Stomach smooth muscle (tissue), 2 donors: Measurements from ENCODE around the gene KCNQ5.

ENCODE experiments used
- H3K27ac ChIP-seq: one replicate; pipeline ENCODE4 v1.7.0; 2013; ENCODE audit warnings: mild to moderate bottlenecking, low read length, inconsistent platforms
- H3K27me3 ChIP-seq, 2 donors: one replicate each; pipeline ENCODE4 v1.7.0; 2013; ENCODE audit warnings: low read length in 2 of 2; ENCODE audit not compliant: insufficient read depth in 2 of 2, control insufficient read depth in 1 of 2
- H3K36me3 ChIP-seq, 2 donors: one replicate each; pipeline ENCODE4 v1.7.0; 2013; ENCODE audit warnings: low read length in 2 of 2; ENCODE audit not compliant: control insufficient read depth in 2 of 2, insufficient read depth in 2 of 2
- H3K4me1 ChIP-seq: one replicate; pipeline ENCODE4 v1.7.0; 2013; ENCODE audit warnings: low read length; ENCODE audit not compliant: control insufficient read depth, insufficient read depth
- H3K4me3 ChIP-seq, 2 donors: one replicate each; pipeline ENCODE4 v1.7.0; 2013; ENCODE audit warnings: low read length in 2 of 2
- H3K9ac ChIP-seq, 2 donors: one replicate each; pipeline ENCODE4 v1.7.0; 2013; ENCODE audit warnings: low read length in 2 of 2, mild to moderate bottlenecking in 1 of 2
- H3K9me3 ChIP-seq, 2 donors: one replicate each; pipeline ENCODE4 v1.7.0; 2013; ENCODE audit warnings: low read length in 2 of 2; ENCODE audit not compliant: control insufficient read depth in 2 of 2
- donor health status: healthy.
- donor health status: Pancreatic carcinoma.

Gene KCNQ5

GRCh38 chr6:73088138-73088813 lies 466.4 kb downstream of the KCNQ5 start:
- Histone ChIP-seq H3K27me3 (no peaks in the 10 kb centered on the region), H3K36me3 (no peaks in the 10 kb centered on the region), H3K27ac (no peak overlapping the region), H3K4me3 (no peak overlapping the region), H3K4me1 (no peaks in the 10 kb centered on the region), H3K9me3 (no peaks in the 10 kb centered on the region), H3K9ac (no peak overlapping the region)

DNA sequence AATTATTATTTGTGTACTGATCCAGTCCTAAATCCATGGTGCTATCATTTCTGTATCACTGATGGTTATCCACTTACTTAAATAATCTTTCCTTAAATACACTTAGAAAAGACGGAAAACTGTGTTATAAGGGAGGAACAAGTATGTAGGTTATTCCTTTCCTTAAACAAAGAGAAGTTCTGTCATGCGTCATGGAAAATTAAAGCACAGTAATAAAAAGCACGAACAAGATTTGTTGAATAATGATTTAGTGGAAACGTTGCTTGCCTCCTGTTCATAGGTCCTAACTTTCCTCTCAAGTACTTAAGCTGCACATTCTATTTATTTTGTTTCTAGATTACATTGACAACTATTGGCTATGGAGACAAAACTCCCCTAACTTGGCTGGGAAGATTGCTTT lies 483.1 kb downstream of the KCNQ5 start:
- Histone ChIP-seq H3K27me3 (no peaks in the 10 kb centered on the region), H3K9ac (no peak overlapping the region), H3K4me3 (peak overlapping the region in 1 of 2 donors; percentile 47), H3K36me3 (no peaks in the 10 kb centered on the region), H3K27ac (no peak overlapping the region), H3K9me3 (no peaks in the 10 kb centered on the region), H3K4me1 (no peaks in the 10 kb centered on the region)

- no peaks in the 10 kb centered on the region for H3K9me3 ChIP-seq
- H3K27ac ChIP-seq, result no peak overlapping the region
- no peak overlapping the region for H3K9ac ChIP-seq
- no peaks in the 10 kb centered on the region for H3K36me3 ChIP-seq
- H3K4me3 ChIP-seq, result no peak overlapping the region
- no peaks in the 10 kb centered on the region for H3K4me1 ChIP-seq
- H3K27me3 ChIP-seq, result no peaks in the 10 kb centered on the region
These were observed 485.2 kb downstream of the KCNQ5 start for GRCh38 chr6:73107016-73107415.

DNA sequence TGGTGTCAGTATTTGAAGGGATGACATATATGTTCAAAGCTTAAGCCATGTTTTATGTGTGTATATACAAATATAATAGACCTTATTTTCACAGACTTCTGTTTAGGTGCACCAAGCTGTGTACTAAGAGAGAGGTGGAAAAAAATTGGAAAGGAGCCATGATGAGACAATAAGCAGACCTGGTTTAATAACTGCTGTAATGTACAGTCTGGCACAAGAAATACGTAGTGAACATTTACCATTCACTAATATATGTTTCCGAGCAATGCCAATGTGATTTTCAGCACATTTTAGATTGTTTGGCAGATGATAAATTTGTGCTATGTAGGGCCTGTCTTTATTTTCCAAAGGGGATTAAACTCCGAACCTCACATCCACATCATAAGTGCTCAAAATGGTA lies 487.1 kb downstream of the KCNQ5 start:
- no peaks in the 10 kb centered on the region for H3K4me1 ChIP-seq
- no peak overlapping the region for H3K4me3 ChIP-seq
- H3K27me3 ChIP-seq, result no peaks in the 10 kb centered on the region
- H3K9me3 ChIP-seq, result no peaks in the 10 kb centered on the region
- no peak overlapping the region for H3K9ac ChIP-seq
- no peaks in the 10 kb centered on the region for H3K36me3 ChIP-seq
- no peak overlapping the region for H3K27ac ChIP-seq

- Histone ChIP-seq H3K36me3 (no peaks in the 10 kb centered on the region), H3K9me3 (no peaks in the 10 kb centered on the region), H3K4me3 (no peak overlapping the region), H3K27me3 (no peaks in the 10 kb centered on the region), H3K9ac (no peak overlapping the region), H3K4me1 (no peaks in the 10 kb centered on the region), H3K27ac (no peak overlapping the region)
These were observed 487.8 kb downstream of the KCNQ5 start for GRCh38 chr6:73109659-73110058.

DNA sequence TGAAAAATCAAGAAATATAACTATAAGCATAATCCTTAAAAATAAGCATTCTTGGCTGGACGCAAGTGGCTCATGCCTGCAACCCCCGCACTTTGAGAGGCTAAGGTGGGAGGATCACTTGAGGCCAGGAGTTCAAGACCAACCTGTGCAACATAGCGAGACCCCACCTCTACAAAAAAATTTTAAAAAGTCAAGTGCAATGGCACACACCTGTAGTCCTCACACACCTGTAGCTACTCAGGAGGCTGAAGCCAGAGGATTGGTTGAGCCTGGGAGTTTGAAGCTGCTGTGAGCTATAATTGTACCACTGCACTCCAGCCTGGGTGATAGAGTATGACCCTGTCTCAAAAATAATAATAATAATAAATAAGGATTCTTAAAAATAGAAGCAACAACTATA lies 494.5 kb downstream of the KCNQ5 start:
- Histone ChIP-seq H3K9ac (no peak overlapping the region), H3K27me3 (no peaks in the 10 kb centered on the region)

GRCh38 chr6:73121421-73121993 lies 499.6 kb downstream of the KCNQ5 start:
- no peak overlapping the region for H3K4me3 ChIP-seq
- no peak overlapping the region for H3K9ac ChIP-seq
- H3K27me3 ChIP-seq, result no peaks in the 10 kb centered on the region
- no peaks in the 10 kb centered on the region for H3K36me3 ChIP-seq
- no peaks in the 10 kb centered on the region for H3K4me1 ChIP-seq
- no peaks in the 10 kb centered on the region for H3K9me3 ChIP-seq
- H3K27ac ChIP-seq, result no peak overlapping the region

More for the DNA sequence above, 494.5 kb downstream of the KCNQ5 start:
- Histone ChIP-seq H3K9me3 (no peaks in the 10 kb centered on the region), H3K27ac (no peak overlapping the region), H3K4me3 (no peak overlapping the region), H3K36me3 (no peaks in the 10 kb centered on the region), H3K4me1 (no peaks in the 10 kb centered on the region)

DNA sequence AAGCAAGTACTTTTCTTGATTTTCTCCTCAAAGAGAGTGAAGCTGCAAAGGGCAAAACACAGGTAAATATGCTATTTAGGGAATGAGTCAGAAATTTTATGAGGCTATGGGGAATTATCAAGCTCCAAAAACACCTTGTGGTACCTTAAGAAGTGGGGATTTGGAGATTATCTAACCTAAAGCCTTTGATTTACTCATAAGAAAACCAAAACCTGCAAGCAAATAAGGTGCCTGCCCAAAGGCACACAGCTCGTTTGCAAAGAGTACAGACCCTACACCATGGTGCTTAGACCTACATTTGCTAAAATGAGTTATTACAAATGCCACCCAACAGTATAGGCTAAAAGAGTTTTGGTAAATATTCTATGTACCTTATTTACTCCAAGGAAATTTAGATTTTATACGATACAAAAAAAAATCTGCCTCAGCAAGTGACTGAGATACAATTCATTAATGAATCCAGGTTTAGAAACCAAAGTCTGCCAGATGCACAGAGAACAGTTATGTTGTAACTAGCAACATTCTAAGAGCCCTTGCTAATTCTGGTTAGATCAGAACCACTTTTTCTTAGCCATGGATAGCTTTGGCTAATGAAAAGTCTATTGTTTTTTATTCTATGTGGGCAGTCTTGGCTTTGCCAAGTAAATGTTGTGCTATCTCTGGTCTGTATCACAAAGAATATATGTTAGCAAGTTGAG lies 501.9 kb downstream of the KCNQ5 start:
- Histone ChIP-seq H3K9me3 (no peaks in the 10 kb centered on the region), H3K9ac (no peak overlapping the region), H3K27me3 (no peaks in the 10 kb centered on the region), H3K27ac (no peak overlapping the region), H3K4me3 (no peak overlapping the region), H3K36me3 (no peaks in the 10 kb centered on the region), H3K4me1 (no peaks in the 10 kb centered on the region)

- no peaks in the 10 kb centered on the region for H3K27me3 ChIP-seq
- no peaks in the 10 kb centered on the region for H3K4me1 ChIP-seq
- H3K27ac ChIP-seq, result no peak overlapping the region
- no peak overlapping the region for H3K9ac ChIP-seq
- no peaks in the 10 kb centered on the region for H3K36me3 ChIP-seq
- no peaks in the 10 kb centered on the region for H3K9me3 ChIP-seq
- H3K4me3 ChIP-seq, result no peak overlapping the region
These were observed 508.0 kb downstream of the KCNQ5 start for GRCh38 chr6:73129653-73130443.

- Histone ChIP-seq H3K36me3 (no peaks in the 10 kb centered on the region), H3K27me3 (no peaks in the 10 kb centered on the region), H3K9ac (no peak overlapping the region), H3K4me1 (no peaks in the 10 kb centered on the region), H3K9me3 (no peaks in the 10 kb centered on the region), H3K27ac (no peak overlapping the region), H3K4me3 (no peak overlapping the region)
These were observed 509.8 kb downstream of the KCNQ5 start for GRCh38 chr6:73131706-73132105.
